ENCODE measurements around the gene GADD45GIP1.
"Not testable (repeated sequence)": the region's sequence is repeated elsewhere in the genome, so short reads cannot be mapped to it uniquely, and the experiment has no call there.

DNA sequence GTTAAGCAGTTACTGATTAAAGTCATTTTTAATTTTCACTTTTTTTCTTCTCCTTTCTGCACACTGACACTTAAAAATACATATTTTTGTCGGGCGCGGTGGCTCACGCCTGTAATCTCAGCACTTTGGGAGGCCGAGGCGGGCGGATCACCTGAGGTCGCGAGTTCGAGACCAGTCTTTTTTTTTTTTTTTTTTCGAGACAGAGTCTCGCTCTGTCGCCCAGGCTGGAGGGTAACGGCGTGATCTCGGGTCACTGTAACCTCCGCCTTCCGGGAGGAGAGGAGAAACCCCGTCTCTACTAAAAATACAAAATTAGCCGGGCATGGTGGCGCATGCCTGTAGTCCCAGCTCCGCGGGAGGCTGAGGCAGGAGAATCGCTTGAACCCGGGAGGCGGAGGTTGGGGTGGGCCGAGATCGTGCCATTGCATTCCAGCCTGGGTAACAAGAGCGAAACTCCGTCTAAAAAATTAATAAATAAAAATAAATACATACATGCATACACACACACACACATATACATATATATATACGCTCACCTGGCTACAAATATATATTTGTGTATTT lies 448 bp upstream of the GADD45GIP1 start:
- not testable (repeated sequence) for TF ChIP-seq EZH2 (IDR thresholded peaks at IDR 0.05; ENCODE audit: low read depth)
- TF ChIP-seq, protein P1, sequence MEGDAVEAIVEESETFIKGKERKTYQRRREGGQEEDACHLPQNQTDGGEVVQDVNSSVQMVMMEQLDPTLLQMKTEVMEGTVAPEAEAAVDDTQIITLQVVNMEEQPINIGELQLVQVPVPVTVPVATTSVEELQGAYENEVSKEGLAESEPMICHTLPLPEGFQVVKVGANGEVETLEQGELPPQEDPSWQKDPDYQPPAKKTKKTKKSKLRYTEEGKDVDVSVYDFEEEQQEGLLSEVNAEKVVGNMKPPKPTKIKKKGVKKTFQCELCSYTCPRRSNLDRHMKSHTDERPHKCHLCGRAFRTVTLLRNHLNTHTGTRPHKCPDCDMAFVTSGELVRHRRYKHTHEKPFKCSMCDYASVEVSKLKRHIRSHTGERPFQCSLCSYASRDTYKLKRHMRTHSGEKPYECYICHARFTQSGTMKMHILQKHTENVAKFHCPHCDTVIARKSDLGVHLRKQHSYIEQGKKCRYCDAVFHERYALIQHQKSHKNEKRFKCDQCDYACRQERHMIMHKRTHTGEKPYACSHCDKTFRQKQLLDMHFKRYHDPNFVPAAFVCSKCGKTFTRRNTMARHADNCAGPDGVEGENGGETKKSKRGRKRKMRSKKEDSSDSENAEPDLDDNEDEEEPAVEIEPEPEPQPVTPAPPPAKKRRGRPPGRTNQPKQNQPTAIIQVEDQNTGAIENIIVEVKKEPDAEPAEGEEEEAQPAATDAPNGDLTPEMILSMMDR (conservative IDR thresholded peaks at IDR 0.05) = 0 out of 2 replicates have a peak, but pooled peaks have one; percentile 15

Measured in PC-9 (cell line).